Endothelial cell of umbilical vein (primary cell): ENCODE data around the gene OVOL1. TPM values are rescaled to one million over a fixed set of nuclear protein-coding genes. Genes with fewer than 3 reads are reported as not detected.

ENCODE experiments used
- BruUV-seq: library from RNA; stranded (reverse); fragments of 400-500 nt; replicated peaks from 2 replicates; lab custom pipeline; 2021; lab: Mats Ljungman, UMichigan
- CTCF ChIA-PET: fragments of 300-600, 350-600 bp; sonication (Branson Sonifier 250); formaldehyde crosslinking; loops from one replicate; lab custom pipeline; 2021; ENCODE audit warnings: antibody characterized with exemption, inconsistent platforms; lab: Charles Lee
- POLR2A ChIA-PET: fragments of 300-600, 350-600 bp; sonication (Branson Sonifier 250); formaldehyde crosslinking; loops from one replicate; lab custom pipeline; 2021; ENCODE audit warnings: antibody characterized with exemption, inconsistent platforms; lab: Charles Lee
- DNase-seq: peaks from one replicate; pipeline ENCODE4 v3.0.0-alpha.2; 2011; ENCODE audit warnings: low read depth, low spot score
- FAIRE-seq: peaks from 2 replicates; lab custom pipeline; 2011; peaks lifted over from hg19 to GRCh38; lab: Jason Lieb, UNC
- H2AFZ ChIP-seq: 2 replicates; pipeline ENCODE4 v1.6.0; 2012; ENCODE audit warnings: low read depth, low read length, control low read depth, inconsistent platforms
- H3K27ac ChIP-seq: 2 replicates; pipeline ENCODE4 v1.5.1; 2011; ENCODE audit warnings: low read depth, mild to moderate bottlenecking, control low read depth, low read length, moderate library complexity; ENCODE audit not compliant: insufficient read depth
- H3K27me3 ChIP-seq, 2 experiments: 2 replicates each; pipeline versions ENCODE4 v1.6.0 to v1.6.1; 2011; ENCODE audit warnings: low read length in 2 of 2, mixed read lengths in 1 of 2; ENCODE audit not compliant: control insufficient read depth in 2 of 2, insufficient read depth in 2 of 2
- H3K36me3 ChIP-seq, 2 experiments: 2 replicates in 1 of 2; 3 replicates in 1 of 2; pipeline ENCODE4 v1.5.1; 2011; ENCODE audit warnings: low read length in 2 of 2, mild to moderate bottlenecking in 1 of 2, moderate library complexity in 1 of 2; ENCODE audit not compliant: control insufficient read depth in 2 of 2, insufficient read depth in 2 of 2; ENCODE audit errors: extremely low read depth in 1 of 2
- H3K4me1 ChIP-seq: 3 replicates; pipeline ENCODE4 v1.5.1; 2011; ENCODE audit warnings: mild to moderate bottlenecking, low read length; ENCODE audit not compliant: control insufficient read depth, insufficient read depth; ENCODE audit errors: extremely low read depth
- H3K4me2 ChIP-seq: 2 replicates; pipeline ENCODE4 v1.6.1; 2011; ENCODE audit warnings: low read length, control low read depth, mixed read lengths; ENCODE audit not compliant: insufficient read depth
- H3K4me3 ChIP-seq, 3 experiments: fragments of 200-600 bp in 1 of 3; sonication (generic), shearing (Covaris generic) in 1 of 3; replicated peaks in 1 of 3; 2 replicates each; pipeline ENCODE4 v1.5.1; 2011 to 2016; ENCODE audit warnings: control low read depth in 3 of 3, low read length in 3 of 3, mild to moderate bottlenecking in 2 of 3, inconsistent platforms in 1 of 3, low read depth in 1 of 3, moderate library complexity in 1 of 3; ENCODE audit not compliant: insufficient read depth in 1 of 3
- H3K79me2 ChIP-seq: 2 replicates; pipeline ENCODE4 v1.6.0; 2012; ENCODE audit warnings: low read length, inconsistent platforms; ENCODE audit not compliant: control insufficient read depth, insufficient read depth
- H3K9ac ChIP-seq: replicated peaks from 2 replicates; pipeline ENCODE3; 2011; ENCODE audit warnings: low read length, control low read depth; ENCODE audit not compliant: insufficient read depth; ENCODE audit errors: extremely low read depth
- H3K9me1 ChIP-seq: replicated peaks from 3 replicates; pipeline ENCODE4 v1.6.0; 2011; ENCODE audit warnings: mild to moderate bottlenecking, low read length; ENCODE audit not compliant: control insufficient read depth, insufficient read depth; ENCODE audit errors: extremely low read depth
- H3K9me3 ChIP-seq: replicated peaks from 2 replicates; pipeline ENCODE4 v1.5.1; 2012; ENCODE audit warnings: low read length, inconsistent platforms; ENCODE audit not compliant: control insufficient read depth, insufficient read depth
- H4K20me1 ChIP-seq: replicated peaks from 2 replicates; pipeline ENCODE3; 2011; ENCODE audit warnings: mild to moderate bottlenecking, low read length; ENCODE audit not compliant: control insufficient read depth, insufficient read depth; ENCODE audit errors: extremely low read depth
- CTCF ChIP-seq, 2 donors: IDR thresholded peaks; 1 replicate in 1 of 2; 2 replicates in 1 of 2; pipeline ENCODE4 v1.5.1; 2011; ENCODE audit warnings: low read length in 2 of 2, mild to moderate bottlenecking in 2 of 2, moderate library complexity in 2 of 2, control low read depth in 1 of 2, inconsistent platforms in 1 of 2, low read depth in 1 of 2; ENCODE audit not compliant: insufficient read depth in 1 of 2; ENCODE audit errors: extremely low read depth in 1 of 2
- EZH2 ChIP-seq: IDR thresholded peaks from 2 replicates; pipeline ENCODE4 v1.6.1; 2012; ENCODE audit warnings: borderline replicate concordance, low read depth, mild to moderate bottlenecking, moderate library complexity, low read length, inconsistent platforms; ENCODE audit not compliant: severe bottlenecking
- FOS ChIP-seq: IDR thresholded peaks from 2 replicates; pipeline ENCODE4 v1.6.1; 2011; ENCODE audit warnings: mild to moderate bottlenecking, low read length, moderate library complexity, borderline replicate concordance; ENCODE audit not compliant: insufficient read depth
- GATA2 ChIP-seq: IDR thresholded peaks from 2 replicates; pipeline ENCODE4 v1.7.0; 2011; ENCODE audit warnings: low read depth, mild to moderate bottlenecking, moderate library complexity, mixed read lengths, low read length; ENCODE audit not compliant: insufficient read length, insufficient read depth
- JUN ChIP-seq: IDR thresholded peaks from 2 replicates; pipeline ENCODE4 v1.6.1; 2011; ENCODE audit warnings: borderline replicate concordance, low read depth; ENCODE audit not compliant: insufficient read length, insufficient read depth
- MAX ChIP-seq: IDR thresholded peaks from 2 replicates; pipeline ENCODE4 v1.6.1; 2011; ENCODE audit not compliant: insufficient read depth, insufficient read length
- MYC ChIP-seq: IDR thresholded peaks from one replicate; pipeline ENCODE4 v1.6.1; 2011; ENCODE audit warnings: mild to moderate bottlenecking, low read depth, low read length
- POLR2A ChIP-seq: IDR thresholded peaks from 2 replicates; pipeline ENCODE4 v1.6.1; 2012; ENCODE audit warnings: low read depth, mild to moderate bottlenecking, control low read depth, low read length
- POLR2AphosphoS5 ChIP-seq: IDR thresholded peaks from 2 replicates; pipeline ENCODE4 v1.6.1; 2012; ENCODE audit warnings: low read depth, mild to moderate bottlenecking, control low read depth, low read length, moderate library complexity; ENCODE audit not compliant: insufficient read depth
- dilution Hi-C: fragments of 300-500 bp; cut with MboI; formaldehyde crosslinking; loops from one replicate; pipeline ENCODE4 v1.15.0; 2019; ENCODE audit warnings: low sequenced_read_pairs; ENCODE audit not compliant: extremely low pct_ligation_motif_present
- intact Hi-C: fragments of 100-400 bp; cut with micrococcal nuclease; formaldehyde crosslinking; loops from one replicate; pipeline ENCODE4 v1.10.0; 2022
- polyA plus RNA-seq, 4 experiments: library from polyadenylated mRNA; depleted of rRNA in 3 of 4; stranded (reverse) in 3 of 4; unstranded in 1 of 4; fragments of >200 nt; gene quantifications; 2 replicates each; pipeline versions ENCODE4 v1.2.1 to v1.2.3, GENCODE V29; 2011 to 2012; ENCODE audit warnings: missing spikeins in 1 of 4
- total RNA-seq: library from RNA; stranded (reverse); gene quantifications from 2 replicates; pipeline ENCODE4 v1.2.3, GENCODE V29; 2021

The OVOL1 gene
- total and polyA plus RNA-seq, 2 donors (not counting 3 experiments of a cell fraction or from before 2014, with no cell fraction given): not detected

GRCh38 chr11:65786008-65786785, 666 bp upstream of the OVOL1 start:
- H3K36me3 ChIP-seq: no peaks in the 10 kb centered on the region
- dilution Hi-C loops (no loop called here), intact Hi-C loops (no loop called here)
- H4K20me1 ChIP-seq: no peaks in the 10 kb centered on the region
- DNase-seq (no peak), FAIRE-seq (no peak)
- BruUV-seq: no TSS peak
- TF ChIP-seq GATA2: no peak
- peak; percentile 100 for TF ChIP-seq EZH2
- H3K4me2 ChIP-seq: no peak overlapping the region
- no peak overlapping the region for H3K27ac ChIP-seq
- H2AFZ ChIP-seq: no peak overlapping the region
- POLR2A ChIA-PET: no interaction called here
- no peaks in the 10 kb centered on the region for H3K9me3 ChIP-seq
- no peaks in the 10 kb centered on the region for H3K4me1 ChIP-seq
- H3K9ac ChIP-seq: no peak overlapping the region
- no peak overlapping the region for H3K4me3 ChIP-seq
- H3K9me1 ChIP-seq: no peaks in the 10 kb centered on the region
- CTCF ChIA-PET: interaction anchor here (3.7 kb wide), 1 partner anchor 31 kb away, joined by 18 read pairs; no protein-coding TSS in a partner anchor
- no peaks in the 10 kb centered on the region for H3K79me2 ChIP-seq
- peaks cover 41 to 42% of the 10 kb centered on the region in 2 experiments for H3K27me3 ChIP-seq

- H4K20me1 ChIP-seq: no peaks in the 10 kb centered on the region
- H3K27ac ChIP-seq: no peak overlapping the region
- H3K4me1 ChIP-seq: no peaks in the 10 kb centered on the region
- no peaks in the 10 kb centered on the region for H3K36me3 ChIP-seq
- no peaks in the 10 kb centered on the region for H3K9me3 ChIP-seq
- H2AFZ ChIP-seq: no peak overlapping the region
- TF ChIP-seq EZH2 (peak; percentile 100), MAX (no peak), FOS (no peak), MYC (no peak), POLR2A (no peak), POLR2AphosphoS5 (no peak), CTCF (IDR thresholded peaks at IDR 0.05; ENCODE audit: extremely low read depth in 1 of 2, insufficient read depth in 1 of 2, low read depth in 1 of 2, low read length in 2 of 2) (no peak), JUN (no peak), GATA2 (no peak)
- FAIRE-seq: no peak
- H3K9ac ChIP-seq: no peak overlapping the region
- no peak overlapping the region for H3K4me2 ChIP-seq
- POLR2A ChIA-PET: no interaction called here
- peaks cover 41 to 42% of the 10 kb centered on the region in 2 experiments for H3K27me3 ChIP-seq
- no peaks in the 10 kb centered on the region for H3K79me2 ChIP-seq
- no peaks in the 10 kb centered on the region for H3K9me1 ChIP-seq
- intact Hi-C loops: no loop called here
- dilution Hi-C loops: no loop called here
- no TSS peak for BruUV-seq
- H3K4me3 ChIP-seq: no peak overlapping the region
- no peak for DNase-seq
- CTCF ChIA-PET: interaction anchor here (1.4 to 6.2 kb wide), 2 partner anchors 8 to 30 kb away, joined by 4 to 71 read pairs; partner anchors contain the start of gene AP5B1
Measured at GRCh38 chr11:65787649-65788622, 1.1 kb downstream of the OVOL1 start.
